Keratinocyte (primary cell): ENCODE measurements around the gene SLC35B3. TPM values are rescaled to one million over a fixed set of nuclear protein-coding genes. Genes with fewer than 3 reads are reported as not detected.

Source experiments
- DNase-seq: peaks from one replicate; pipeline ENCODE4 v3.0.0-alpha.2; 2011; ENCODE audit warnings: low read depth, missing footprints, low spot score
- FAIRE-seq: peaks from 2 replicates; lab custom pipeline; 2011; peaks lifted over from hg19 to GRCh38; lab: Jason Lieb, UNC
- H2AFZ ChIP-seq: 2 replicates; pipeline ENCODE4 v1.6.0; 2012; ENCODE audit warnings: low read length, control low read depth, inconsistent platforms; ENCODE audit not compliant: control insufficient read depth
- H3K27ac ChIP-seq: 2 replicates; pipeline ENCODE4 v1.5.1; 2011; ENCODE audit warnings: low read length; ENCODE audit not compliant: control insufficient read depth, insufficient read depth
- H3K27me3 ChIP-seq: 3 replicates; pipeline ENCODE4 v1.6.0; 2011; ENCODE audit warnings: low read length; ENCODE audit not compliant: control insufficient read depth, insufficient read depth; ENCODE audit errors: extremely low read depth
- H3K36me3 ChIP-seq, 2 experiments: 2 replicates in 1 of 2; 3 replicates in 1 of 2; pipeline ENCODE4 v1.5.1; 2011; ENCODE audit warnings: low read length in 2 of 2, mild to moderate bottlenecking in 1 of 2; ENCODE audit not compliant: control insufficient read depth in 2 of 2, insufficient read depth in 2 of 2; ENCODE audit errors: extremely low read depth in 1 of 2
- H3K4me1 ChIP-seq: 3 replicates; pipeline ENCODE4 v1.5.1; 2011; ENCODE audit warnings: low read length; ENCODE audit not compliant: control insufficient read depth, insufficient read depth; ENCODE audit errors: extremely low read depth
- H3K4me2 ChIP-seq: 3 replicates; pipeline ENCODE4 v1.6.0; 2011; ENCODE audit warnings: low read depth, low read length; ENCODE audit not compliant: control insufficient read depth, insufficient read depth; ENCODE audit errors: extremely low read depth
- H3K4me3 ChIP-seq, 3 experiments: fragments of 200-600 bp in 1 of 3; sonication (generic) in 1 of 3; 2 replicates in 2 of 3; 3 replicates in 1 of 3; pipeline ENCODE4 v1.5.1; 2011 to 2016; ENCODE audit warnings: low read length in 3 of 3, mild to moderate bottlenecking in 3 of 3, control low read depth in 2 of 3, inconsistent platforms in 1 of 3, low read depth in 1 of 3, mixed read lengths in 1 of 3, mixed run types in 1 of 3, moderate library complexity in 1 of 3; ENCODE audit not compliant: control insufficient read depth in 2 of 3, insufficient read depth in 2 of 3; ENCODE audit errors: extremely low read depth in 1 of 3
- H3K79me2 ChIP-seq: 2 replicates; pipeline ENCODE4 v1.6.0; 2012; ENCODE audit warnings: low read length; ENCODE audit not compliant: control insufficient read depth, insufficient read depth
- H3K9ac ChIP-seq: 3 replicates; pipeline ENCODE4 v1.6.0; 2011; ENCODE audit warnings: low read length; ENCODE audit not compliant: control insufficient read depth, insufficient read depth; ENCODE audit errors: extremely low read depth
- H3K9me1 ChIP-seq: 3 replicates; pipeline ENCODE4 v1.6.0; 2011; ENCODE audit warnings: low read length; ENCODE audit not compliant: control insufficient read depth, insufficient read depth; ENCODE audit errors: extremely low read depth
- H3K9me3 ChIP-seq: 2 replicates; pipeline ENCODE4 v1.5.1; 2012; ENCODE audit warnings: low read depth, low read length; ENCODE audit not compliant: control insufficient read depth
- H4K20me1 ChIP-seq: 3 replicates; pipeline ENCODE4 v1.6.0; 2011; ENCODE audit warnings: low read length; ENCODE audit not compliant: control insufficient read depth, insufficient read depth; ENCODE audit errors: extremely low read depth
- CTCF ChIP-seq, 3 experiments: IDR thresholded peaks in 1 of 3; conservative IDR thresholded peaks in 1 of 3; optimal IDR thresholded peaks in 1 of 3; 2 replicates in 2 of 3; 3 replicates in 1 of 3; pipeline versions ENCODE3 to v1.5.1; 2011; ENCODE audit warnings: low read length in 3 of 3, mild to moderate bottlenecking in 3 of 3, moderate library complexity in 2 of 3, control low read depth in 1 of 3, inconsistent platforms in 1 of 3; ENCODE audit not compliant: insufficient read depth in 2 of 3; ENCODE audit errors: extremely low read depth in 1 of 3
- EZH2 ChIP-seq: IDR thresholded peaks from one replicate; pipeline ENCODE4 v1.6.1; 2012; ENCODE audit warnings: inconsistent platforms, mild to moderate bottlenecking, low read length, moderate library complexity
- dilution Hi-C: fragments of 300-500 bp; cut with MboI; formaldehyde crosslinking; loops from one replicate; pipeline ENCODE4 v1.7.0; 2020; ENCODE audit warnings: low sequenced_read_pairs; ENCODE audit not compliant: extremely low pct_ligation_motif_present
- polyA plus RNA-seq, 5 experiments: library from polyadenylated mRNA; depleted of rRNA in 3 of 5; stranded (reverse) in 3 of 5; stranded (forward) in 1 of 5; unstranded in 1 of 5; fragments of >200 nt; gene quantifications; 1 replicate in 1 of 5; 2 replicates in 3 of 5; 3 replicates in 1 of 5; pipeline versions ENCODE4 v1.2.1 to v1.2.3, GENCODE V29; 2011 to 2012; ENCODE audit warnings: missing spikeins in 2 of 5, low read depth in 1 of 5, low replicate concordance in 1 of 5

The SLC35B3 gene
- polyA plus RNA-seq, 1 donor (not counting 4 experiments of a cell fraction or from before 2014, with no cell fraction given), result 30.6 TPM

GRCh38 chr6:8375916-8376315 lies 59.4 kb downstream of the SLC35B3 start:
- no peak overlapping the region for H3K4me2 ChIP-seq
- no peak for DNase-seq
- dilution Hi-C loops, result no loop called here
- no peaks in the 10 kb centered on the region for H3K36me3 ChIP-seq
- H3K9me3 ChIP-seq, result no peaks in the 10 kb centered on the region
- H3K27ac ChIP-seq, result no peak overlapping the region
- no peaks in the 10 kb centered on the region for H4K20me1 ChIP-seq
- H3K9me1 ChIP-seq, result no peaks in the 10 kb centered on the region
- no peak for FAIRE-seq
- no peak overlapping the region for H2AFZ ChIP-seq
- H3K9ac ChIP-seq, result no peak overlapping the region
- TF ChIP-seq CTCF (optimal IDR thresholded peaks at IDR 0.05 in 1 of 3, IDR thresholded peaks at IDR 0.05 in 1 of 3, conservative IDR thresholded peaks at IDR 0.05 in 1 of 3; ENCODE audit: extremely low read depth in 1 of 3, insufficient read depth in 2 of 3, low read length in 3 of 3), result no peak
- no peak for TF ChIP-seq EZH2
- no peak overlapping the region for H3K4me3 ChIP-seq
- no peaks in the 10 kb centered on the region for H3K4me1 ChIP-seq
- H3K27me3 ChIP-seq, result no peaks in the 10 kb centered on the region
- H3K79me2 ChIP-seq, result no peaks in the 10 kb centered on the region
